ENCODE data around the gene KRT77. TPM values are rescaled to one million over a fixed set of nuclear protein-coding genes. Genes with fewer than 3 reads are reported as not detected.
"Not testable (repeated sequence)": the region's sequence is repeated elsewhere in the genome, so short reads cannot be mapped to it uniquely, and the experiment has no call there.

Gene KRT77
- polyA plus RNA-seq, 1 donor from 2014 or later = not detected

GRCh38 chr12:52670506-52670905, 32.8 kb downstream of the KRT77 start:
- no peak overlapping the region for H3K9ac ChIP-seq (ENCODE audit: low read length)
- TF ChIP-seq EZH2 (IDR thresholded peaks at IDR 0.05; ENCODE audit: borderline replicate concordance, insufficient read depth, low read length, poor library complexity, severe bottlenecking) = no peak
- TF ChIP-seq TAF1 (IDR thresholded peaks at IDR 0.05; ENCODE audit: low read depth) = no peak
- TF ChIP-seq CTCF (IDR thresholded peaks at IDR 0.05; ENCODE audit: poor library complexity, severe bottlenecking) = no peak
- TF ChIP-seq POLR2AphosphoS5 (IDR thresholded peaks at IDR 0.05) = no peak
- H3K27ac ChIP-seq (ENCODE audit: low read length) = no peak overlapping the region
- H3K4me3 ChIP-seq (ENCODE audit: low read length) = no peak overlapping the region
- H3F3A ChIP-seq (ENCODE audit: insufficient read depth, low read length, poor library complexity, severe bottlenecking) = no peaks in the 10 kb centered on the region
- H3K27me3 ChIP-seq (ENCODE audit: insufficient read depth, low read depth, low read length) = no peaks in the 10 kb centered on the region
- H2AFZ ChIP-seq (ENCODE audit: low read depth, low read length) = no peak overlapping the region
- no peaks in the 10 kb centered on the region for H3K9me2 ChIP-seq (ENCODE audit: insufficient read depth, low read length)
- H3K4me2 ChIP-seq (ENCODE audit: low read length) = no peak overlapping the region
- no peaks in the 10 kb centered on the region for H3K79me2 ChIP-seq (replicated peaks; ENCODE audit: insufficient read depth, low read length)
- H3K9me3 ChIP-seq (ENCODE audit: low read length) = no peaks in the 10 kb centered on the region
- H4K20me1 ChIP-seq (ENCODE audit: insufficient read depth) = no peaks in the 10 kb centered on the region
- H3K36me3 ChIP-seq (ENCODE audit: insufficient read depth, low read length) = no peaks in the 10 kb centered on the region

GRCh38 chr12:52669941-52670340, 33.4 kb downstream of the KRT77 start:
- H4K20me1 ChIP-seq (ENCODE audit: insufficient read depth); H3K36me3 ChIP-seq (ENCODE audit: insufficient read depth, low read length); H3K79me2 ChIP-seq (replicated peaks; ENCODE audit: insufficient read depth, low read length); H3K27ac ChIP-seq (ENCODE audit: low read length); H3F3A ChIP-seq (ENCODE audit: insufficient read depth, low read length, poor library complexity, severe bottlenecking); H3K9me3 ChIP-seq (ENCODE audit: low read length); H3K4me3 ChIP-seq (ENCODE audit: low read length); H3K27me3 ChIP-seq (ENCODE audit: insufficient read depth, low read depth, low read length); H3K4me2 ChIP-seq (ENCODE audit: low read length); H3K9me2 ChIP-seq (ENCODE audit: insufficient read depth, low read length); H3K9ac ChIP-seq (ENCODE audit: low read length); H2AFZ ChIP-seq (ENCODE audit: low read depth, low read length): not testable (repeated sequence)

- no peaks in the 10 kb centered on the region for H3K9me2 ChIP-seq (ENCODE audit: insufficient read depth, low read length)
- H3K4me3 ChIP-seq (ENCODE audit: low read length) = no peak overlapping the region
- H3K36me3 ChIP-seq (ENCODE audit: insufficient read depth, low read length) = no peaks in the 10 kb centered on the region
- H4K20me1 ChIP-seq (ENCODE audit: insufficient read depth) = no peaks in the 10 kb centered on the region
- no peak overlapping the region for H3K4me2 ChIP-seq (ENCODE audit: low read length)
- TF ChIP-seq EZH2 (IDR thresholded peaks at IDR 0.05; ENCODE audit: borderline replicate concordance, insufficient read depth, low read length, poor library complexity, severe bottlenecking) (no peak), POLR2AphosphoS5 (IDR thresholded peaks at IDR 0.05) (no peak), TAF1 (IDR thresholded peaks at IDR 0.05; ENCODE audit: low read depth) (no peak), SMC3 (conservative IDR thresholded peaks at IDR 0.05; ENCODE audit: poor library complexity) (no peak), MXI1 (conservative IDR thresholded peaks at IDR 0.05; ENCODE audit: poor library complexity, severe bottlenecking) (no peak), REST (IDR thresholded peaks at IDR 0.05; ENCODE audit: borderline replicate concordance) (no peak), EP300 (conservative IDR thresholded peaks at IDR 0.05; ENCODE audit: poor library complexity, severe bottlenecking) (no peak), RAD21 (conservative IDR thresholded peaks at IDR 0.05) (no peak), CTCF (IDR thresholded peaks at IDR 0.05; ENCODE audit: poor library complexity, severe bottlenecking) (no peak)
- no peak overlapping the region for H2AFZ ChIP-seq (ENCODE audit: low read depth, low read length)
- H3K9ac ChIP-seq (ENCODE audit: low read length) = no peak overlapping the region
- no peaks in the 10 kb centered on the region for H3K79me2 ChIP-seq (replicated peaks; ENCODE audit: insufficient read depth, low read length)
- no peaks in the 10 kb centered on the region for H3K27me3 ChIP-seq (ENCODE audit: insufficient read depth, low read depth, low read length)
- H3K9me3 ChIP-seq (ENCODE audit: low read length) = no peaks in the 10 kb centered on the region
- H3K27ac ChIP-seq (ENCODE audit: low read length) = no peak overlapping the region
- H3F3A ChIP-seq (ENCODE audit: insufficient read depth, low read length, poor library complexity, severe bottlenecking) = no peaks in the 10 kb centered on the region
Observed at GRCh38 chr12:52669426-52669825, 33.9 kb downstream of the KRT77 start.

Data from neural cell (in vitro differentiated cells).